ENCODE measurements around the gene SHFL. TPM values are rescaled to one million over a fixed set of nuclear protein-coding genes. Genes with fewer than 3 reads are reported as not detected.

The SHFL gene
- polyA plus RNA-seq, 1 donor from 2014 or later: 1.2 TPM

DNA sequence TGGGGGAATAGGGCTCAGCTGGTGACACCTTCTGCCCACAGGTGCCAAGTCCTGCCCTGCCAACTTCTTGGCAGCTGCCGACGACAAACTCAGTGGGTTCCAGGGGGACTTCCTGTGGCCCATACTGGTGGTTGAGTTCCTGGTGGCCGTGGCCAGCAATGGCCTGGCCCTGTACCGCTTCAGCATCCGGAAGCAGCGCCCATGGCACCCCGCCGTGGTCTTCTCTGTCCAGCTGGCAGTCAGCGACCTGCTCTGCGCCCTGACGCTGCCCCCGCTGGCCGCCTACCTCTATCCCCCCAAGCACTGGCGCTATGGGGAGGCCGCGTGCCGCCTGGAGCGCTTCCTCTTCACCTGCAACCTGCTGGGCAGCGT, 27.5 kb downstream of the SHFL start:
- Histone ChIP-seq H3K27ac (ENCODE audit: low read length) (no peak overlapping the region), H3K36me3 (ENCODE audit: insufficient read depth, low read length) (peaks cover 8% of the 10 kb centered on the region)

DNA sequence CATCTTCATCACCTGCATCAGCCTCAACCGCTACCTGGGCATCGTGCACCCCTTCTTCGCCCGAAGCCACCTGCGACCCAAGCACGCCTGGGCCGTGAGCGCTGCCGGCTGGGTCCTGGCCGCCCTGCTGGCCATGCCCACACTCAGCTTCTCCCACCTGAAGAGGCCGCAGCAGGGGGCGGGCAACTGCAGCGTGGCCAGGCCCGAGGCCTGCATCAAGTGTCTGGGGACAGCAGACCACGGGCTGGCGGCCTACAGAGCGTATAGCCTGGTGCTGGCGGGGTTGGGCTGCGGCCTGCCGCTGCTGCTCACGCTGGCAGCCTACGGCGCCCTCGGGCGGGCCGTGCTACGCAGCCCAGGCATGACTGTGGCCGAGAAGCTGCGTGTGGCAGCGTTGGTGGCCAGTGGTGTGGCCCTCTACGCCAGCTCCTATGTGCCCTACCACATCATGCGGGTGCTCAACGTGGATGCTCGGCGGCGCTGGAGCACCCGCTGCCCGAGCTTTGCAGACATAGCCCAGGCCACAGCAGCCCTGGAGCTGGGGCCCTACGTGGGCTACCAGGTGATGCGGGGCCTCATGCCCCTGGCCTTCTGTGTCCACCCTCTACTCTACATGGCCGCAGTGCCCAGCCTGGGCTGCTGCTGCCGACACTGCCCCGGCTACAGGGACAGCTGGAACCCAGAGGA, 28.0 kb downstream of the SHFL start:
- peaks cover 8% of the 10 kb centered on the region for H3K36me3 ChIP-seq (ENCODE audit: insufficient read depth, low read length)
- no peaks in the 10 kb centered on the region for H3K9me3 ChIP-seq (ENCODE audit: low read length)
- TF ChIP-seq, protein P1, sequence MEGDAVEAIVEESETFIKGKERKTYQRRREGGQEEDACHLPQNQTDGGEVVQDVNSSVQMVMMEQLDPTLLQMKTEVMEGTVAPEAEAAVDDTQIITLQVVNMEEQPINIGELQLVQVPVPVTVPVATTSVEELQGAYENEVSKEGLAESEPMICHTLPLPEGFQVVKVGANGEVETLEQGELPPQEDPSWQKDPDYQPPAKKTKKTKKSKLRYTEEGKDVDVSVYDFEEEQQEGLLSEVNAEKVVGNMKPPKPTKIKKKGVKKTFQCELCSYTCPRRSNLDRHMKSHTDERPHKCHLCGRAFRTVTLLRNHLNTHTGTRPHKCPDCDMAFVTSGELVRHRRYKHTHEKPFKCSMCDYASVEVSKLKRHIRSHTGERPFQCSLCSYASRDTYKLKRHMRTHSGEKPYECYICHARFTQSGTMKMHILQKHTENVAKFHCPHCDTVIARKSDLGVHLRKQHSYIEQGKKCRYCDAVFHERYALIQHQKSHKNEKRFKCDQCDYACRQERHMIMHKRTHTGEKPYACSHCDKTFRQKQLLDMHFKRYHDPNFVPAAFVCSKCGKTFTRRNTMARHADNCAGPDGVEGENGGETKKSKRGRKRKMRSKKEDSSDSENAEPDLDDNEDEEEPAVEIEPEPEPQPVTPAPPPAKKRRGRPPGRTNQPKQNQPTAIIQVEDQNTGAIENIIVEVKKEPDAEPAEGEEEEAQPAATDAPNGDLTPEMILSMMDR (IDR thresholded peaks at IDR 0.05; ENCODE audit: poor library complexity, severe bottlenecking): no peak
- TF ChIP-seq SMC3 (conservative IDR thresholded peaks at IDR 0.05; ENCODE audit: poor library complexity) (no peak), POLR2AphosphoS5 (IDR thresholded peaks at IDR 0.05) (peak; percentile 4), EZH2 (IDR thresholded peaks at IDR 0.05; ENCODE audit: borderline replicate concordance, insufficient read depth, low read length, poor library complexity, severe bottlenecking) (no peak), EP300 (conservative IDR thresholded peaks at IDR 0.05; ENCODE audit: poor library complexity, severe bottlenecking) (no peak), TAF1 (IDR thresholded peaks at IDR 0.05; ENCODE audit: low read depth) (no peak), MXI1 (conservative IDR thresholded peaks at IDR 0.05; ENCODE audit: poor library complexity, severe bottlenecking) (no peak)
- TF ChIP-seq, protein P2, sequence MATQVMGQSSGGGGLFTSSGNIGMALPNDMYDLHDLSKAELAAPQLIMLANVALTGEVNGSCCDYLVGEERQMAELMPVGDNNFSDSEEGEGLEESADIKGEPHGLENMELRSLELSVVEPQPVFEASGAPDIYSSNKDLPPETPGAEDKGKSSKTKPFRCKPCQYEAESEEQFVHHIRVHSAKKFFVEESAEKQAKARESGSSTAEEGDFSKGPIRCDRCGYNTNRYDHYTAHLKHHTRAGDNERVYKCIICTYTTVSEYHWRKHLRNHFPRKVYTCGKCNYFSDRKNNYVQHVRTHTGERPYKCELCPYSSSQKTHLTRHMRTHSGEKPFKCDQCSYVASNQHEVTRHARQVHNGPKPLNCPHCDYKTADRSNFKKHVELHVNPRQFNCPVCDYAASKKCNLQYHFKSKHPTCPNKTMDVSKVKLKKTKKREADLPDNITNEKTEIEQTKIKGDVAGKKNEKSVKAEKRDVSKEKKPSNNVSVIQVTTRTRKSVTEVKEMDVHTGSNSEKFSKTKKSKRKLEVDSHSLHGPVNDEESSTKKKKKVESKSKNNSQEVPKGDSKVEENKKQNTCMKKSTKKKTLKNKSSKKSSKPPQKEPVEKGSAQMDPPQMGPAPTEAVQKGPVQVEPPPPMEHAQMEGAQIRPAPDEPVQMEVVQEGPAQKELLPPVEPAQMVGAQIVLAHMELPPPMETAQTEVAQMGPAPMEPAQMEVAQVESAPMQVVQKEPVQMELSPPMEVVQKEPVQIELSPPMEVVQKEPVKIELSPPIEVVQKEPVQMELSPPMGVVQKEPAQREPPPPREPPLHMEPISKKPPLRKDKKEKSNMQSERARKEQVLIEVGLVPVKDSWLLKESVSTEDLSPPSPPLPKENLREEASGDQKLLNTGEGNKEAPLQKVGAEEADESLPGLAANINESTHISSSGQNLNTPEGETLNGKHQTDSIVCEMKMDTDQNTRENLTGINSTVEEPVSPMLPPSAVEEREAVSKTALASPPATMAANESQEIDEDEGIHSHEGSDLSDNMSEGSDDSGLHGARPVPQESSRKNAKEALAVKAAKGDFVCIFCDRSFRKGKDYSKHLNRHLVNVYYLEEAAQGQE (IDR thresholded peaks at IDR 0.05; ENCODE audit: borderline replicate concordance): no peak
- H3K4me2 ChIP-seq (ENCODE audit: low read length): no peak overlapping the region
- H3K27ac ChIP-seq (ENCODE audit: low read length): no peak overlapping the region
- no peaks in the 10 kb centered on the region for H4K20me1 ChIP-seq (ENCODE audit: insufficient read depth)
- no peak overlapping the region for H3K9ac ChIP-seq (ENCODE audit: low read length)
- no peaks in the 10 kb centered on the region for H3K27me3 ChIP-seq (ENCODE audit: insufficient read depth, low read depth, low read length)
- no peaks in the 10 kb centered on the region for H3F3A ChIP-seq (ENCODE audit: insufficient read depth, low read length, poor library complexity, severe bottlenecking)
- peaks cover 4% of the 10 kb centered on the region for H3K79me2 ChIP-seq (replicated peaks; ENCODE audit: insufficient read depth, low read length)
- H3K9me2 ChIP-seq (ENCODE audit: insufficient read depth, low read length): no peaks in the 10 kb centered on the region
- no peak overlapping the region for H2AFZ ChIP-seq (ENCODE audit: low read depth, low read length)
- no peak overlapping the region for H3K4me3 ChIP-seq (ENCODE audit: low read length)

More for the DNA sequence above, 27.5 kb downstream of the SHFL start:
- TF ChIP-seq POLR2AphosphoS5 (IDR thresholded peaks at IDR 0.05) (peak; percentile 6), MXI1 (conservative IDR thresholded peaks at IDR 0.05; ENCODE audit: poor library complexity, severe bottlenecking) (no peak)
- H4K20me1 ChIP-seq (ENCODE audit: insufficient read depth): no peaks in the 10 kb centered on the region
- no peak overlapping the region for H3K9ac ChIP-seq (ENCODE audit: low read length)
- no peaks in the 10 kb centered on the region for H3F3A ChIP-seq (ENCODE audit: insufficient read depth, low read length, poor library complexity, severe bottlenecking)
- no peaks in the 10 kb centered on the region for H3K27me3 ChIP-seq (ENCODE audit: insufficient read depth, low read depth, low read length)
- H3K9me2 ChIP-seq (ENCODE audit: insufficient read depth, low read length): no peaks in the 10 kb centered on the region
- H3K4me3 ChIP-seq (ENCODE audit: low read length): no peak overlapping the region
- no peaks in the 10 kb centered on the region for H3K79me2 ChIP-seq (replicated peaks; ENCODE audit: insufficient read depth, low read length)
- H3K9me3 ChIP-seq (ENCODE audit: low read length): no peaks in the 10 kb centered on the region
- H3K4me2 ChIP-seq (ENCODE audit: low read length): no peak overlapping the region
- no peak overlapping the region for H2AFZ ChIP-seq (ENCODE audit: low read depth, low read length)

Data from neural cell (in vitro differentiated cells).